BE2C (cell line): Measurements from ENCODE around the gene MRPL53.
"Not testable (repeated sequence)": the region's sequence is repeated elsewhere in the genome, so short reads cannot be mapped to it uniquely, and the experiment has no call there.

Experiments used
- DNase-seq: peaks from one replicate; pipeline ENCODE4 v3.0.0-alpha.2; 2020
- H3K27me3 ChIP-seq: fragments of 250-450 bp; sonication (Bioruptor Pico); 2 replicates; pipeline ENCODE4 v1.5.1; 2020; ENCODE audit warnings: mild to moderate bottlenecking
- H3K36me3 ChIP-seq: fragments of 250-450 bp; sonication (Bioruptor Pico); 2 replicates; pipeline ENCODE4 v1.5.1; 2020; ENCODE audit warnings: mild to moderate bottlenecking
- H3K4me1 ChIP-seq: fragments of 250-450 bp; sonication (Bioruptor Pico); 2 replicates; pipeline ENCODE4 v1.5.1; 2020
- H3K4me3 ChIP-seq: 2 replicates; pipeline ENCODE4 v1.5.1; 2011; ENCODE audit warnings: low read depth, low read length
- H3K9me3 ChIP-seq: fragments of 250-450 bp; sonication (Bioruptor Pico); 2 replicates; pipeline ENCODE4 v1.5.1; 2020
- CTCF ChIP-seq: IDR thresholded peaks from 2 replicates; pipeline ENCODE4 v1.5.1; 2012; ENCODE audit warnings: mild to moderate bottlenecking, low read depth, low read length

MRPL53 gene

DNA sequence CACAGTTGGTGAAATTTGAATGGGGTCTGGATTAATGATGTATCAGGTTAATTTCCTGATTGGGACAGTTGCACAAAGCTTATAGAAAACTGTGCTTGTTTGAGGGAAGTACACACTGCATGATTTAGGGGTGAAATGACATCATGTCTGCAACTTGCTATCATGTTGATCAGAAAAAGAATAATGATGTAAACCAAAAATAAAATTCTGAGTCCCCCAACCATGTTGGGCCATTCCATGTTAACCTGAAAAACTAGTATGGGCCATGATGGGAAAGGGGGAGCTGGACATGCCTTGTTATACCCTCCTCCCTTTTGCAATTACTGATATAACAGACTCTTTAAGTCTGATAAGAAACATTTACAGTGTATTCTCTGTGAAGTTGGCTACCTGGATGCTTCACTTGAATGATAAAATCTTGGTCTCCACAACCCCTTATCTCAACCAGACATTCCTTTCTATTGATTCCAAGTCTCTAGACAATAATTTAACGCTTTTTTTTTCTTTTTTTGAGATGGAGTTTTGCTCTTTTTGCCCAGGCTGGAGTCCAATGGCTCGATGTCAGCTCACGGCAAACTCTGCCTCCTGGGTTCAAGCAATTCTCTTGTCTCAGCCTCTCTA is 21.8 kb downstream of the MRPL53 start:
- Histone ChIP-seq H3K4me1 (no peaks in the 10 kb centered on the region), H3K36me3 (no peaks in the 10 kb centered on the region), H3K9me3 (no peaks in the 10 kb centered on the region), H3K27me3 (no peaks in the 10 kb centered on the region), H3K4me3 (no peak overlapping the region)
- no peak for TF ChIP-seq CTCF
- DNase-seq, result no peak

GRCh38 chr2:74448771-74449170 is 23.7 kb downstream of the MRPL53 start:
- no peak for DNase-seq
- Histone ChIP-seq H3K4me1 (no peaks in the 10 kb centered on the region), H3K27me3 (no peaks in the 10 kb centered on the region), H3K9me3 (no peaks in the 10 kb centered on the region), H3K4me3 (no peak overlapping the region), H3K36me3 (no peaks in the 10 kb centered on the region)
- no peak for TF ChIP-seq CTCF

- DNase-seq, result no peak
- H3K4me1 ChIP-seq, result no peaks in the 10 kb centered on the region
- H3K9me3 ChIP-seq, result no peaks in the 10 kb centered on the region
- no peak for TF ChIP-seq CTCF
- H3K27me3 ChIP-seq, result no peaks in the 10 kb centered on the region
- H3K36me3 ChIP-seq, result no peaks in the 10 kb centered on the region
- H3K4me3 ChIP-seq, result no peak overlapping the region
Observed at GRCh38 chr2:74447230-74447999, 25.1 kb downstream of the MRPL53 start.

GRCh38 chr2:74444498-74445318 is 27.8 kb downstream of the MRPL53 start:
- no peak for DNase-seq
- Histone ChIP-seq H3K27me3 (no peaks in the 10 kb centered on the region), H3K4me3 (no peak overlapping the region), H3K4me1 (peaks cover 3% of the 10 kb centered on the region; the same call in 1 of the 2 replicates), H3K36me3 (no peaks in the 10 kb centered on the region), H3K9me3 (no peaks in the 10 kb centered on the region)
- no peak for TF ChIP-seq CTCF

GRCh38 chr2:74442483-74443297 is 29.8 kb downstream of the MRPL53 start:
- not testable (repeated sequence) for H3K4me3 ChIP-seq, H3K4me1 ChIP-seq, H3K27me3 ChIP-seq, H3K9me3 ChIP-seq, DNase-seq, H3K36me3 ChIP-seq
